Uterus (tissue), 4 donors: ENCODE measurements around the gene UBASH3B. TPM values are rescaled to one million over a fixed set of nuclear protein-coding genes. Genes with fewer than 3 reads are reported as not detected.

Source experiments
- DNase-seq, 2 donors: peaks; one replicate each; pipeline ENCODE4 v3.0.0-alpha.2; 2019 to 2020
- H3K27ac ChIP-seq, 2 donors: fragments of 200-600 bp; sonication (generic); 1 replicate in 1 of 2; 2 replicates in 1 of 2; pipeline ENCODE4 v1.5.1; 2016 to 2018
- H3K27me3 ChIP-seq, 2 donors: fragments of 200-600 bp; sonication (generic); one replicate each; pipeline ENCODE4 v1.5.1; 2018 to 2019; ENCODE audit warnings: control low read depth in 1 of 2
- H3K36me3 ChIP-seq, 2 donors: fragments of 200-600 bp; sonication (generic); one replicate each; pipeline ENCODE4 v1.5.1; 2019; ENCODE audit warnings: control low read depth in 1 of 2
- H3K4me1 ChIP-seq, 2 donors: fragments of 200-600 bp; sonication (generic); one replicate each; pipeline ENCODE4 v1.5.1; 2018 to 2019; ENCODE audit warnings: control low read depth in 1 of 2
- H3K4me3 ChIP-seq, 2 donors: fragments of 200-600 bp; sonication (generic); 1 replicate in 1 of 2; 2 replicates in 1 of 2; pipeline ENCODE4 v1.5.1; 2018 to 2019; ENCODE audit warnings: mild to moderate bottlenecking in 1 of 2
- H3K9me3 ChIP-seq, 2 donors: fragments of 200-600 bp; sonication (generic); one replicate each; pipeline ENCODE4 v1.5.1; 2019; ENCODE audit warnings: control low read depth in 1 of 2
- CTCF ChIP-seq, 4 experiments: fragments of 200-600 bp in 2 of 4; fragments of 450-650 bp in 2 of 4; sonication (generic) in 2 of 4; IDR thresholded peaks; one replicate each; pipeline ENCODE4 v1.5.1; 2016 to 2019; ENCODE audit warnings: antibody characterized with exemption in 4 of 4, mild to moderate bottlenecking in 2 of 4, moderate library complexity in 1 of 4
- POLR2A ChIP-seq, 2 donors: fragments of 450-650 bp; IDR thresholded peaks; one replicate each; pipeline ENCODE4 v1.6.1; 2016; ENCODE audit warnings: antibody characterized with exemption in 2 of 2, mild to moderate bottlenecking in 1 of 2, moderate library complexity in 1 of 2
- intact Hi-C: fragments of 100-400 bp; cut with DNase I; formaldehyde crosslinking; loops from one replicate; pipeline ENCODE4 v1.15.1; 2023; ENCODE audit warnings: low total_unique reads
- total RNA-seq, 4 donors: library from RNA; depleted of rRNA in 3 of 4; stranded (reverse); fragments of >200 nt in 3 of 4; gene quantifications; one replicate each; pipeline versions ENCODE4 v1.1.0 to v1.2.4, GENCODE V29; 2014 to 2023
- donor health status: DM: yes; HTN: yes; CAD: no.

Gene UBASH3B
- total RNA-seq, 4 donors from 2014 or later = under 0.01 to 5.8 (median 2.0) TPM

GRCh38 chr11:122743949-122744348, 88.4 kb downstream of the UBASH3B start:
- no peaks in the 10 kb centered on the region for H3K36me3 ChIP-seq
- no peaks in the 10 kb centered on the region for H3K4me1 ChIP-seq
- no peak for DNase-seq
- intact Hi-C loops = no loop called here
- no peak overlapping the region for H3K27ac ChIP-seq
- H3K4me3 ChIP-seq = no peak overlapping the region
- TF ChIP-seq POLR2A (IDR thresholded peaks at IDR 0.05) (no peak), CTCF (IDR thresholded peaks at IDR 0.05) (no peak)
- H3K27me3 ChIP-seq = no peaks in the 10 kb centered on the region
- H3K9me3 ChIP-seq = no peaks in the 10 kb centered on the region

- no peaks in the 10 kb centered on the region for H3K4me1 ChIP-seq
- H3K4me3 ChIP-seq = no peak overlapping the region
- H3K36me3 ChIP-seq = no peaks in the 10 kb centered on the region
- TF ChIP-seq CTCF (IDR thresholded peaks at IDR 0.05) (no peak), POLR2A (IDR thresholded peaks at IDR 0.05) (no peak)
- H3K9me3 ChIP-seq = no peaks in the 10 kb centered on the region
- no peak overlapping the region for H3K27ac ChIP-seq
- H3K27me3 ChIP-seq = no peaks in the 10 kb centered on the region
- DNase-seq = no peak
- intact Hi-C loops = no loop called here
These were observed 88.8 kb downstream of the UBASH3B start for GRCh38 chr11:122744357-122744756.

- no peak for TF ChIP-seq POLR2A (IDR thresholded peaks at IDR 0.05)
- no peak for TF ChIP-seq CTCF (IDR thresholded peaks at IDR 0.05)
- Histone ChIP-seq H3K27ac (no peak overlapping the region), H3K4me3 (no peak overlapping the region), H3K27me3 (no peaks in the 10 kb centered on the region), H3K9me3 (no peaks in the 10 kb centered on the region), H3K36me3 (no peaks in the 10 kb centered on the region), H3K4me1 (no peaks in the 10 kb centered on the region)
- intact Hi-C loops = no loop called here
- no peak for DNase-seq
These were observed 89.6 kb downstream of the UBASH3B start for GRCh38 chr11:122745111-122745510.

- Histone ChIP-seq H3K9me3 (no peaks in the 10 kb centered on the region), H3K4me1 (no peaks in the 10 kb centered on the region), H3K27me3 (no peaks in the 10 kb centered on the region), H3K4me3 (no peak overlapping the region), H3K27ac (no peak overlapping the region), H3K36me3 (no peaks in the 10 kb centered on the region)
- no peak for DNase-seq
- intact Hi-C loops = no loop called here
- TF ChIP-seq POLR2A (IDR thresholded peaks at IDR 0.05) = no peak
- no peak for TF ChIP-seq CTCF (IDR thresholded peaks at IDR 0.05)
These were observed 90.5 kb downstream of the UBASH3B start for GRCh38 chr11:122746050-122746478.

- no peak overlapping the region for H3K27ac ChIP-seq
- H3K27me3 ChIP-seq = no peaks in the 10 kb centered on the region
- H3K36me3 ChIP-seq = no peaks in the 10 kb centered on the region
- no peak overlapping the region for H3K4me3 ChIP-seq
- TF ChIP-seq POLR2A (IDR thresholded peaks at IDR 0.05) = no peak
- TF ChIP-seq CTCF (IDR thresholded peaks at IDR 0.05) = no peak
- no peaks in the 10 kb centered on the region for H3K9me3 ChIP-seq
- DNase-seq = no peak
- intact Hi-C loops = no loop called here
- no peaks in the 10 kb centered on the region for H3K4me1 ChIP-seq
These were observed 91.2 kb downstream of the UBASH3B start for GRCh38 chr11:122746611-122747244.
